ENCODE data around the gene RBBP4.
"Not testable (repeated sequence)": the region's sequence is repeated elsewhere in the genome, so short reads cannot be mapped to it uniquely, and the experiment has no call there.

RBBP4 gene

DNA sequence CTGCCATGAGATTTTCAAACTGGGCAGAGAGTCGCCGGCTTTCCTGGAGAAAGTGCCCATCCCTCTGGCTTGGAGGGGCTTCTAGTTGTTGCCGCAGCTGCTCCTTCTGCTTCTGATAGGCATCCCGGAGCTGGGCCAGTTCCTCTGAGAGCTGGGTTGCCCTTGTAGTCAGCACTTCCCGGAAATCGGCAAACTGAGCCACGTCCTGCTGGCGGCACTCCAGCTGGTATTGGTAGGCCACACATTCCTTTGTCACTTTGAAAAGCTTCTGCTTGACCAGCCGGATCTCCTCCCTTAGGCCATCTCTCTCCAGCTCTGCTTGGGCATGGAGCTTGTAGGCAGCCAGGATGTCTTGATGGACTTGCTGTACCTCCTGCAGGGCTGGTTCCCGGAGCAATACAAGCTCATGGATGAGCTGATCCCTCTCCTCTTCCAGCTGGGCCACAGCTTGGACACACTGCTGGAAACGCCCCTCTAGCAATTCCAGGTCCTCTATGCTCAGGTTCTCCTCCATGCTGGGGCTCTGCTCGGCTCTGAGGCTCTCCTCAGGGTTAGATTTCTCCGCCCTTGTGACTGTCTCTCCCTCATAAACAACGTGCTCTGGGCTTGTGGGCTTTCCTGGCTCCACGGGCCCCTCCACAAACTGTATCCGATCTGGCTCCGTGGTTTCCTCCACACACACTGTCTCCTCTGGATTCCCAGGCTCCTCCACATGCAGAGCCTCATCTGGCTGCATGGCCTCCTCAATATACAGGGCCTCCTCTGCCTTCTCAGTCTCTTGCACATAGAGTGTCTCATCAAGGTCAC, 44.3 kb downstream of the RBBP4 start:
- no peak for DNase-seq (ENCODE audit: low read depth)
- no peak overlapping the region for H3K4me3 ChIP-seq (ENCODE audit: low read depth, low read length)
- no peak for TF ChIP-seq MYC (IDR thresholded peaks at IDR 0.05; ENCODE audit: low read depth, low read length)

DNA sequence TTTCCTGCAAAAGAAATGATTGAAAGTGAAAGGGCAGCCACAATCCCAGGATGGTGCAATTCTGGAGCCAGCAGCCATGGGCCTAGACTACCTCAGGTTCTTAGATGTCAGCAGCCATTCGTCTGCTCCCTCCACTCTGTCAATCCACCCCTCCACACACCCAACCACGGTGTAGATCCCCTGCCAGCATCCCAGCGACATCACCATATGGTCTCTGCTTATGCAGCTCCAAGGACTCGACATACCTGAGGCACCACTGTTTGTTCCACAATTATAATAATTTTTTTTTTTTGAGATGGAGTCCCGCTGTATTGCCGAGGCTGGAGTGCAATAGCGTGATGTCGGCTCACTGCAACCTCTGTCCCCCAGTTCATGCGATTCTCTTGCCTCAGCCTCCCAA, 45.0 kb downstream of the RBBP4 start:
- no peak for DNase-seq (ENCODE audit: low read depth)
- H3K4me3 ChIP-seq (ENCODE audit: low read depth, low read length) = no peak overlapping the region
- TF ChIP-seq, protein P1, sequence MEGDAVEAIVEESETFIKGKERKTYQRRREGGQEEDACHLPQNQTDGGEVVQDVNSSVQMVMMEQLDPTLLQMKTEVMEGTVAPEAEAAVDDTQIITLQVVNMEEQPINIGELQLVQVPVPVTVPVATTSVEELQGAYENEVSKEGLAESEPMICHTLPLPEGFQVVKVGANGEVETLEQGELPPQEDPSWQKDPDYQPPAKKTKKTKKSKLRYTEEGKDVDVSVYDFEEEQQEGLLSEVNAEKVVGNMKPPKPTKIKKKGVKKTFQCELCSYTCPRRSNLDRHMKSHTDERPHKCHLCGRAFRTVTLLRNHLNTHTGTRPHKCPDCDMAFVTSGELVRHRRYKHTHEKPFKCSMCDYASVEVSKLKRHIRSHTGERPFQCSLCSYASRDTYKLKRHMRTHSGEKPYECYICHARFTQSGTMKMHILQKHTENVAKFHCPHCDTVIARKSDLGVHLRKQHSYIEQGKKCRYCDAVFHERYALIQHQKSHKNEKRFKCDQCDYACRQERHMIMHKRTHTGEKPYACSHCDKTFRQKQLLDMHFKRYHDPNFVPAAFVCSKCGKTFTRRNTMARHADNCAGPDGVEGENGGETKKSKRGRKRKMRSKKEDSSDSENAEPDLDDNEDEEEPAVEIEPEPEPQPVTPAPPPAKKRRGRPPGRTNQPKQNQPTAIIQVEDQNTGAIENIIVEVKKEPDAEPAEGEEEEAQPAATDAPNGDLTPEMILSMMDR (IDR thresholded peaks at IDR 0.05; ENCODE audit: low read depth, low read length) = no peak
- no peak for TF ChIP-seq POLR2A (IDR thresholded peaks at IDR 0.05; ENCODE audit: extremely low read depth, insufficient read length)

DNA sequence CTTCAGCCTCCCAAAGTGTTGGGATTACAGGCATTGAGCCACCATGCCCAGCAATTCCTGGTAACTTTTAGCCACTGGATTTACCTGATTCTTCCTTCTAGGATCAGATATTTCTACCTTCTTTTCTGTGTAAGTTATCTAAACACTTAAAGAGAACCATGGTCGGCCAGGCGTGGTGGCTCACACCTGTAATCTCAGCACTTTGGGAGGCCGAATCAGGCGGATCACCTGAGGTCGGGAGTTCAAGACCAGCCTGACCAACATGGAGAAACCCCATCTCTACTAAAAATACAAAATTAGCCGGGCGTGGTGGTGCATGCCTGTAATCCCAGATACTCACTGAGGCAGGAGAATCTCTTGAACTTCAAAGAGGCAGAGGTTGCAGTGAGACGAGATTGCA, 46.0 kb downstream of the RBBP4 start:
- not testable (repeated sequence) for H3K4me3 ChIP-seq (ENCODE audit: low read depth, low read length); DNase-seq (ENCODE audit: low read depth)

DNA sequence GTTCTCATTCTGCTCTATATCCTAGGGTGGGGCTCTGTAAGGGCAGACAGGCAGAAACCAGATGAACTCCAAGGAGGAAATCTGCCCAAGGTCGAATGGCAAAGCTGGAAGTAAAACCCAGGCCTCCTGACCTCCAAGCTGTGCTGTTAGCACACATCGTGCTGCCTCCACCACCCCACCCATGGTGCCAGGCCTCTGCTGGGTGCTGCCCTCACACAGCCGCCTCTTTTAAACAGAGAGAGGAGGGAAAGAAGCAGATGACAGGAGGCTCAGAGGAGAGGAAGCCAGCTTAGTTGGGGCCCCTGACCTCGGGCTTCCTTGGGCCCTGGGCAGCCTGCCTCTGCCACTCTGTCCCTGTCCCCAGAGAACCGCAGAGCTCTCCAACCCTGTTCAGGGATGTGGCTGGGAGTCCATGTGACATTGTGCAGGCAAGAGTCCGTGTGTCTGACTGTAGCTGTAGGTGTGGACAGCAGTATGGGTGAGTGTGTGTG, 50.5 kb downstream of the RBBP4 start:
- DNase-seq (ENCODE audit: low read depth) = no peak
- TF ChIP-seq POLR2A (IDR thresholded peaks at IDR 0.05; ENCODE audit: extremely low read depth, insufficient read length) = no peak
- TF ChIP-seq, protein P2, sequence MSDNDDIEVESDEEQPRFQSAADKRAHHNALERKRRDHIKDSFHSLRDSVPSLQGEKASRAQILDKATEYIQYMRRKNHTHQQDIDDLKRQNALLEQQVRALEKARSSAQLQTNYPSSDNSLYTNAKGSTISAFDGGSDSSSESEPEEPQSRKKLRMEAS (IDR thresholded peaks at IDR 0.05; ENCODE audit: low read depth, low read length) = no peak
- no peak for TF ChIP-seq MYC (IDR thresholded peaks at IDR 0.05; ENCODE audit: low read depth, low read length)
- TF ChIP-seq, protein P1 (IDR thresholded peaks at IDR 0.05; ENCODE audit: low read depth, low read length) = no peak
- no peak overlapping the region for H3K4me3 ChIP-seq (ENCODE audit: low read depth, low read length)

DNA sequence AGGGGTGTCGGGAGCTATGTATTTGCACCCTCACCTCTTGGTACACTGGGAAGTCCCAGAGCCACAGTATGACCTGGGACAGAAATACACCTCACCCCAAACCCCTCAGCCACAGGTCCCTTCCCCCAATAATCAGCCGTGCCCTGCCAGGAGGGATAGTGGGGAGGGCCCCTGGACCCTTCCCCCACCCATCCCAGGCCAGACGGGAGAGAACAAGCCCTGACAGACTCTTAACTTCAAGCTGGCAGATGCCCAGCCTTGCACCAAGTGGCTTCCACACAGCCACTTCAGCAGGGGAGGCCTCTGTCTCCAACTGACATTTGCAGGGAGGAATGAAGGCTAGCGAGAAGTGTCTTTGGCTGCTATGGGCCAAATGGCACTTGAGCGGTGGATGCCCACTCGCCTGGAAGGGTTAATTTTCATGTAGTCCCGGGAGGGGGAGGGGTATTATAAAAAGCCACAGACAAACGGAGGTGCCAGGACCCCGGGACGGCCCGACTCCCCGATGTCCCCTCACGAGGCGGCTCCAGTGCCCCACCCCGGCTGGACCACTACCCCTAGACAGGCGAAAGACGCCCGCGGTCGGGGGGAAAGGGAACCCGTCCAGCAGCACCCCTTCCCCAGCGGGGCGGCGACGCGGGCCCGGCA, 51.1 kb downstream of the RBBP4 start:
- TF ChIP-seq, protein P2 (IDR thresholded peaks at IDR 0.05; ENCODE audit: low read depth, low read length) = no peak
- no peak for TF ChIP-seq MYC (IDR thresholded peaks at IDR 0.05; ENCODE audit: low read depth, low read length)
- no peak for TF ChIP-seq POLR2A (IDR thresholded peaks at IDR 0.05; ENCODE audit: extremely low read depth, insufficient read length)
- TF ChIP-seq, protein P1 (IDR thresholded peaks at IDR 0.05; ENCODE audit: low read depth, low read length) = no peak
- H3K4me3 ChIP-seq (ENCODE audit: low read depth, low read length) = no peak overlapping the region
- no peak for DNase-seq (ENCODE audit: low read depth)

DNA sequence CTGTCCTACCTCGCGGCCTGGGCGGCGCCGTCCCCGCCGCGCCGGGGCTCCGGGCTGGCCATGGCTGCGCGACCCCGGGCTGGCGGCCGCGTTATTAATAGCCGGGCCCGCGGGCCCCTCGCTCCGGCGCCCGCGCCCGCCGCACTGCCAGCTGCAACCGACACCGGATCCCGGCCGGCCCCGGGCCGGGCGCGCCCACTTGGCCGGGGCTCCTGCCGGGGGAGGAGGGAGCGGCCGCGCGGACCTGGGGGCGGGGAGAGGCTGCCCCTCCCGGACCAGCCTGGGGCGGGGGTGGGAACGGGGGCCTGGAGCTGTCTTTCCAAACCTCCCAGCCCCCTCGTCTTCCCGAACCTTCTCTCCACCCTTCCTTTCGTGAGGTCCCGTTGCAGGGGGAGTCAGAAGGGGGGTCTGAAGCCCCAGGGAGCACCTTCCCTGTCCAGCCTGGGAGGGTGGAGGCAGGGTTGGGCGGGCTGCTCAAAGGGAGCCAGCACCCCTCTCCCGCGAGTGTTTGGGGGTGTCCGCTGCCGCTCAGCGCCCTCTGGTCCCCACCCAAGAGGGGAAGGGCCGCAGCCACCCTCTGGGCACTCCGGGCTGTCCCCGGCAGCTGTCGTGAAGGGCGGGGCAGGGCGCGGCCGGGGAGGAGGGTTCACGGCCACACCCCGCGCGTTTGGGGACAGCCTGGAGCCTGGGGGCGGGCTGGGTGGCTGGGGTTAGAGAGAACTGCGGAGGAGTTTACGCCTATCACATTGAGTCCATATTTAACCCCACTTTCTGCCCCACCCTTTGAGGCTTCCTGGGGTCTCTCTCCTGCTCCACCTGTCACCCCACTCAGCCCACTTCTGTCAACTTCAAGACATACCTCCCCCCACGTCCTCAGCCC, 51.8 kb downstream of the RBBP4 start, which contains the start of gene SYNC:
Gene SYNC, minus strand, starts transcription at position 172 of the 880 bp plus-strand sequence. Its CDS starts 110 bp downstream, at position 62.
- no peak within 1 kb of the TSS for H3K4me3 ChIP-seq (ENCODE audit: low read depth, low read length)
- TF ChIP-seq, protein P2 (IDR thresholded peaks at IDR 0.05; ENCODE audit: low read depth, low read length) = no peak
- TF ChIP-seq POLR2A (IDR thresholded peaks at IDR 0.05; ENCODE audit: extremely low read depth, insufficient read length) = no peak
- TF ChIP-seq MYC (IDR thresholded peaks at IDR 0.05; ENCODE audit: low read depth, low read length) = no peak
- TF ChIP-seq, protein P1 (IDR thresholded peaks at IDR 0.05; ENCODE audit: low read depth, low read length) = no peak
- no peak for DNase-seq (ENCODE audit: low read depth)

All from NB4 (cell line).